HG03066 (cell line): ENCODE data around the gene PI4KB.

Source experiments
- ATAC-seq: cut with Tn5 transposase; IDR thresholded peaks from one replicate; pipeline ENCODE4 v1.9.1; 2021; ENCODE audit warnings: low read depth; ENCODE audit not compliant: unreplicated experiment

Gene PI4KB

DNA sequence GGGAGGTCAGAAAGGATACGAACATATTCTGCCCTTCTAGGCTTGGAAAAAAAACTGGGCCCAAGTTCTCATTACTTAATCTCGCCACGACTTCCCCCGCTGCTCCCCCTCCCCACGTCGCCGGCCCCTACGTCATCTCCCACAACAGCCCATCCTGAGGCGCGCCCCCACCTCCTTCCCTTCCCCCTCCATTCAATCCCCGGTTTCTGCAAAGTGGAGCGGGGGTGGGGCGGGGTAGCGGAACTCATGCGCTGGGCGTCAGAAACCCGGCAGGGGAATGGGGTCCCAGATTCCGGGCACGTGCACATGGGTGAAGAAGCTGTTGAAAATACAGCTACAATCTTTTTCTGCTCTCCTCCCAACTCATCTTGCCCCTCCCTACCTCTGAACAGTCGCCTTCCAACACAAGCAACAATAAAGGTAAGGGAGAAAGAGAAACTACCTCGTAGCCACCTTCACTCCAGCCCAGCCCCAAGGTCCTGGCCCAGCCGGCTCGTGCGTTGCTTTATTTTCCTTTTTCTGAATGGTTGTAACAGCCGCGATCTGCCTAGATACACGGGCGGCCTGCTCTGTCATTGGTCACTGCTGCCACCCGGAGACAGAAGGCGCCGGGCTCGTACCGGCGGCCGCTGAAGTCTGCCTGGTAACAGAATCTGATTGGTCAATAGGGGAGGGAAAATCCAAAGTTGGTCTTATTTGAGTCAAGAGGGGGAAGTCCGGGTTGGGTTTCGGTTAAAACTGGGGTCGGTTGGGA is 19.7 kb upstream of the PI4KB start, which contains the start of gene RFX5:
Gene RFX5, minus strand, starts transcription at position 484 of the 754 bp plus-strand sequence. CDS start 932 bp downstream, outside the sequence.
- peak; percentile 93 for ATAC-seq

DNA sequence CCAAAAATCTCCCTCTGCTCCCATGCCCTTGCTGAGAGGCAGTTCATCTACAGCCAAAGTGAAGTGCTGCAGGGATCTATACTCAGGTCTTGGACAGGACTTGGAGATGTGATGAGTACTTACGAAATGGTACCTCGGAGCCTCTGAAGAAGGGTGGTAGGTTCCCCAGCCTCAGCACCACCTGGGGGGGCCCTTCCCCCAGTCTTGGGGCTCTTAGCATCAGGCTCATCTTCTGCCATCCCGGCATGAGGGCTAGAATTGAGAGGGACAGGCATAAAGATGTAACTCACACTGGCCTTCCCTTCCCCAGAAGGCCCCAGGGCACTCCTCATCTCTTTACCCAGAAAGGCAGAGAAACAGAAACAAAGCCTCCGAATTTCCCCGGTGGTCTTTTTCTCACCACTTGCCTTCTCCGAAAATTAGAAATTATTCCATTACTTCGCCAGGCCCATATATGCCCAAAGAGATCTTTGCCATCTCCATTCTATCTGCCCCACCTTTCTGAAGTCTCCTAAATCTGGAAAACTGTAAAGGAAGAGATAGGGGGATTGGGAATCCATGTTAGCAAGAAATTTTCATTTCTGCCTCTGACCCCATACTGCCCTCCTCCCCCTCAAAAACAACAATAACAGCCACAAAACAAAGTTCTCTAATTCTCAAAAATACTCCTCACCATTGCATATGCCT is 19.0 kb upstream of the PI4KB start:
- ATAC-seq = no peak

DNA sequence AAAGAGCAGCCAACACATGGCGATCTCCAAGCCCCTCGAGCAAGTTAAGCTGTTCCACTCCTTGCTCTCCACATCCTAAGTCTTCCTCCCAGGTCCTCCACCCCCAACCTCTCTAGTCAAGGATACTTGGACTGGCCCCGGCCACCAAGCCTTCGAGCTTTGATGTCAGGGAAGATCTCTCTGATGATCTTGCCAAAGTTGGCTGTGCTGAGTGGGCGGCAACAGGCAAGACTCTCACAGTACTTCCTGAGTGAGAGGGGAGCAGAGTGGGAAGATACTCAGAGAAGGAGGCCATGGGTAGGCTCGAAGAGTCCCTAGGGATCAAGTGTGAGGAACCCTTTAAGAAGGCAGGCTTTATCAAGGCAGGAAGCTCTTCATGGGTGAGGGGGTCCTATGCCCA is 17.1 kb upstream of the PI4KB start:
- ATAC-seq = no peak

DNA sequence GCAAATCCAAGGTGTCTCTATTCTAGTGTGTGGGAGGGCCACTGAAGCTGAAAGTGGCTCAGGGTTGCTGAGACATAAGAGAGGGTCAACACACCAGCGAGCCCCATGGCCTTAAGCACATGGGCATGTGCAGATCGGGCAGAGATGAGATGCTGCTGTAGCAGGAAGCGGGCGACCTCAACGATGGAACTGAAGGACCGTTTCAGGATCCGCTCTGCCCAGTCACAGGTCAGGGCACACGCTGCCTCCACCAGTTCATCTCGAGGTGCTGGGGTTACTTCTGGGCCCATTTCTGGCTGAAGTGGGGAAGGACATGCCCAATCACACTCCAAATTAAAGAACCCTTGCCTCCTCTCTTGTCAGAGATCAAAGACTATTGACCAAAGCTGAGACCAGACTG is 16.4 kb upstream of the PI4KB start:
- no peak for ATAC-seq

DNA sequence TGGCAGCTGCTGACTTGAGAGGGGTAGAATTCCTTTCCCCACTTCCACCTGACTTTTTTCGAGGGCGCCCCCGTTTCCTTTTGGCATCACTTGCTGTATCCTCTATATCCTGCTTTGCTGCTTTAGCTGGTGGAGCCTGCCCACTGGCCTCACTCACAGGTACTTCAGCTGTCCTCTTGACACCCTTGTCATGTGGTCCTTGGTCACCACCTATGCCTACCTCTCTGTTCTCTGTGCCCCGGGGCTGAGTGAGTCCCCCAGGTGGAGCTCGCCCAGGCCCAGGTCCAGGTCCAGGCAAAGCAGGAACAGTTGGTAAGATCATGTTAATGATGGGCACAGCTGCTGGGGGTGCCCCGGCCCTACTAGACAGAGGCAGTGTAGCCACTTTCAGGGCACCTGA is 15.4 kb upstream of the PI4KB start:
- no peak for ATAC-seq

DNA sequence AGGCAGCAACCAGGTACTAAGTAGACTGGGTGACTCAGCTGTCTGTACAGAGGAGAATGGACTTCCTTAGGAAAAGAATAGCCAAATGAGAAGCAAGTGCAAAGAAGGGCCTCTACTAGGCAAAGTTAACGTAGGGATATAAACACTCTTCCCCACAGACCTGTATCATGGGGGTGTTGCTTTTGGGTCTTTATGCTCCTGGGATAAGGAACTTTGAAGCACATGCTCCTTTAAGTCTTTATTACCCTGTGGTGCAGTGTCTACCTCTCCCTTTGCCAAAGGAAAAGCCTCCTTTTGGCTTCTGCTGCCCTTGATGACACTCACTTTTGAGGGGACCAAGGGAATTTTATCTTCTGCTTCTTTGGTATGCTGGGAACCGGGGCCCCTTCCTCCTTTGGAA is 14.8 kb upstream of the PI4KB start:
- ATAC-seq = no peak

DNA sequence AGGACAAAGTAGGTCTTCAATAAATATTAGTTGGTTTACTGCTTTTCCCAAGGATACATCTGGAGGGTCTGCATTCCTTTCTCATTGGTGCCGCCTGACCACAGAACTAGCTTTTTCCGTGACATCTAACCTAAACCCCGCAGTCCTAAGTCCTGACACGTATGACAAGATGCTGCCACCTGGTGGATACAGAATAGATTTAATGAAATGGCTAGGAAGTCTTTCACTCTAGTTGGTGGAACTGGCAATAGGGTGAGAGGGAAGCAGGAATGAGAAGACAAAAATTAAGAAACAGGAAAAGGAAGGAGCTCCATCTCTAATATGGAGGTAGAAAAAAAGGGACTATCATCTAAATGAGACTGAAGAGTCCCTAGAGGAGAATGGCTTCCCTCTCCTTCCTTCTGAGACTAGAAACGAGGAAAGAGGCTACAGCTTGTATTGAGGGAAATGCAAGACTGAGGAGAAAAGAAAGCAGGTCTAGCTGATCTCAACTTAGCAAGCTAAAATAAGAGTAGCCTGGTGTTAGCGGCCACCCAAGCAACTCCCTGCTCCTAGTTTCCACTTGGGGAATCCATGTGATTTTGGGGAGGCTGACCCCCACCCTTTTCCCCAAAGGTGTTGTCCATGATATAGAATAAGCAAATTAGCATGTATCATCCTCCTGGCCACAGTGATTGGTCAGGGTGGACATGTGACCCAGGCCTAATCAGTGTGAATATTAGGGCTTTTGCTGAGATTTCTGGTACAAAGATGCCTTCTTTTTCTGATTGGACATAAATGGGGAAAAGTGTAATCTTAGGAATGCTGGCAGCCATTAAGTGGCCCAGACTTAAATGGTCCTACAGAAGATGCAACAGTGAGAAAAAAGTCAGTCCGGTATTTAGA is 13.9 kb upstream of the PI4KB start:
- ATAC-seq = no peak

DNA sequence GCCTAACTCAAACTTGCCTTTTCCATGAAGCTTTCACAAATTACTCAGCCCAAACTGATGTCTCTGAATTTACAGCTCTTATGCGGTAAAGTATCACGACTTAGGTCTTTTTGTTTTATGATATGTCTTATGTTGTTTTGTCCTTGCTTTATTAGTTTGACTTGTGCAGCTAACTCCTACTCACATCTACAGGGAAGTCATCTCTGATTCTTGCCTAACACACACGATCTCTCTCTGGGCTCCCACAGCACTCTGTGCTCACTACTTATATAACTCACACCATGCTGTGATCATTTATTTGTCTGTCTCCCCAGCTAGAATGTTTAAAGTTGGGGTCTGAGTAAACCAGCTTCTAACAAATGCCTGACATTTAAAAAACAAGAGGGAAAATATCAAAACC is 9.3 kb upstream of the PI4KB start:
- no peak for ATAC-seq

DNA sequence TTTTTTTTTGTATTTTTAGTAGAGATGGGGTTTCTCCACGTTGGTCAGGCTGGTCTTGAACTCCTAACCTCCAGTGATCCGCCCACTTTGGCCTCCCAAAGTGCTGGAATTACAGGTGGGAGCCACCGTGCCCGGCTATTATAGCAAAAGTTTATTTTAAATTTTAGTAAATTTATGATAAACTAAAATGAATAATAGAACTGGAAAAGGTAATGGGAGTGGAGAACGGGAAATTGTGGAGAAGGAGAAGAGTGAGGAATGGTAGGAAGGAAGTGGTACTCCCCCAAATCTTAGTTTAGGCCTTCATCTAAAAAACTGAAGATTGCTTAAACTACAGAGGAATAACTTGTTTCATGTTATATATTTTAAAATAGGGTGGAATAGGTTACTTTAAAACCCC is 7.6 kb upstream of the PI4KB start:
- ATAC-seq = no peak

DNA sequence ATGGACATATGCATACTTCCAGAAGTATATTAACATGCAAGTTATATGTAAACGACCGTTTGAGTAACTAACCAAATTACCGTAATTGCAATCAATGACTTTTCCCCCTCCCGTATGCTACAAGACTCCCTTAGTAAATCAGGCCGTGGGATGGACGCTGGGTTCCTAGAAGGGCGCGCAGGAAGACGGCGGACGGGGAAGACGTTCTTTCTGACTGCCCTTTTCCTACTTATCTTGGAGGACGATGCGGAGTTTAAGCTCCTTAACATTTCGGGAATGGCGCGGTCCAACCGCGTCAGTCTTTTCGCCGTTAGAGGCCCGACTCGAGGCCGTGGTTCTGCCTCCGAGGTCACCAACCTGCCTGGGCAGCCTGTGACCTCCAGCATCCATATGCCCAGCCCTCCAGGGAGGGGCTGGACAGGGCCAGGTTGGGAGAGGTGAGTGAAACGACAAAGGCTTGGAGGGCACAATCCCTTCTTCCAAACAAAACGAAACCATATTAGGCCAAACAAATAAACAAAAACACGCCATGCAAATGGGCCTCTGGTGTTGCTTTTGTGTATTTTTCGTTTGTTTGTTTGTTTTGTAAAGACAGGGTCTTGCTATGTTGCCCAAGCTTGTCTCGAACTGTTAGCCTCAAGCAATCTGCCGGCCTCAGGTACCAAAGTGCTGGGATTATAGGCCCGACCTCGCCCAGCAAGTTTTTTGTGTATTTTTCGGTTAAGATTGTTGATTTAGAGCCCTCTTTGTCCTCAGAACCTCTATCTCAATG is 873 bp upstream of the PI4KB start:
- ATAC-seq = no peak

DNA sequence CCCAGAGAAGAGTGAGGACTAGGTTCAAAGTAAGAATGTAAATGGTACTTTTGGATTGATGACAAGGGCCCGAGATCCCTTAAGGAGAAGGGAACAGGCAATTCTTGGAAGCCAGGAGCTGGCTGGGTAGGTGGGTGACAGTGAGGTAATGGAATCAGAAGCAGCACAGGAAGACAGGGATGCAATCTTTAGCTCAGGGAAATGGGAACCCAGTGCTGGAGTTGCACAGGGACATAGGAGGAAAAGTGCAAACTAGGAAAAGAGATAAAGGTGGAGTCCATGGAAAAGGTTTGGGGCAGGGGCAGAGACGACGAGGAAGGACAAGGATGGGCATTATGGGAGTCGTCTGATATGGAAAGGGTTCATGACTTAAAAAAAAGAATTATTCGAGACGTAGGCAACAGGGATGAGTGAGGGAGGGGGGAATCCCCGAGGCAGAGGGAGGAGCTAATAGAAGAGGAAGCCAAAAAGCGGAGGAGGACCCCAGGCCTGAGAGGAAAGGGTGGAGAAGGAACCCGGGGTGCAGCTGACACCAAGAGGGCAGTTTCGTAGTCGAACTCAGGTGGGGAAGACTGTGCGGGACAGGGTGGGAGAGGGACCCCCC is 495 bp downstream of the PI4KB start:
- ATAC-seq = peak; percentile 49

DNA sequence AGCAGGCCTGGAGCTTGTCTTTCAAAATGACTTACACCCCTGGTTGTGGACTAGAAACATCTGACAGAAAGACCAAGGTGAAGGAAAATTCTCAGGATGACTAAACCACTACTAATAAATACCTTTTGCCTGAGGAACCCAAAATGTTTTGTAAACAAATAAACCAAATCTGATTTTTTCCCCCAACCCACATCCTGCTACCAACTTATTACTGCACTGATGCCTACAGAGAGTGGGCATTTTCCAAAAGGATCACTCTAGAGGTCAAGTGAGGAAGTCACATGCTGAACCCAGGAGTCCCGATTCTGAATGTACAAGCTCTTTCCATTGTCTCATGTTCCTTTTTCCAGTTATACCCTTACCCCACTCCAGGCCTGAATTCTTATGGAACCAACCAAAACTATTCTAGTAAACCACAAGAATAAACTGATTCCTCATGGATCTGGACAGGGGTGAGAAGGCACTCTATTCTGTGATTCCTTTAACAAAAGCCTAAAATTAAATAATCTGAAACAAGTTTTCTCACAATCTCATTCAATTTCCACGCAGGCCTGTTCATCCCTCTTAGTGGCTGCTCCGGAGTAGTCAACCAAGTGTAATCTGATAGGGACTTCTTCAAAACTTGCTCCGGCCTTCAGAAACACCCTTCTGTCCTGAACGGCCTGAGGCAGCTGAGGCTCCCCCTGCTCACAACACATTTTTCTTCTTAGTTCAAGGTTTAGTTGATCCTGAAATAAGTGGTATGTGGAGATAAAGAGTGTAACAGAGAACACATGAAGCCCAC is 1.4 kb downstream of the PI4KB start:
- no peak for ATAC-seq

DNA sequence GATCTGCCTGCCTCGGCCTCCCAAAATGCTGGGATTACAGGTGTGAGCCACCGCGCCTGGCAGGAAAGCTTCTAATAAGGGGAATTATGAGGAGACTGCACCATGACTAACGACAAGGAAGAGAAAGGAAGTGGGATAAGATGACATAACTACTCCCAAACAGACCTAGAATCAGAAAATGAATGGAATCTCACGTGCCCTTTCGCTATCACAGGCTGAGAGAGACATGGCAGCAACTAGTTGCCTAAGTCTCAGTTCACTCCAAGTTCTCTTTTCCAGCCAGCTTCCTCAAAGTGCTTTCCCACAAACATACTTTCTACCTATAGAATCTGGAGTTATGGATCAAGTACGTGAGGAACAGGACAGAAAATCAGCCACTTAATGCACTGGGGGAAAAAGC is 2.0 kb downstream of the PI4KB start:
- no peak for ATAC-seq

DNA sequence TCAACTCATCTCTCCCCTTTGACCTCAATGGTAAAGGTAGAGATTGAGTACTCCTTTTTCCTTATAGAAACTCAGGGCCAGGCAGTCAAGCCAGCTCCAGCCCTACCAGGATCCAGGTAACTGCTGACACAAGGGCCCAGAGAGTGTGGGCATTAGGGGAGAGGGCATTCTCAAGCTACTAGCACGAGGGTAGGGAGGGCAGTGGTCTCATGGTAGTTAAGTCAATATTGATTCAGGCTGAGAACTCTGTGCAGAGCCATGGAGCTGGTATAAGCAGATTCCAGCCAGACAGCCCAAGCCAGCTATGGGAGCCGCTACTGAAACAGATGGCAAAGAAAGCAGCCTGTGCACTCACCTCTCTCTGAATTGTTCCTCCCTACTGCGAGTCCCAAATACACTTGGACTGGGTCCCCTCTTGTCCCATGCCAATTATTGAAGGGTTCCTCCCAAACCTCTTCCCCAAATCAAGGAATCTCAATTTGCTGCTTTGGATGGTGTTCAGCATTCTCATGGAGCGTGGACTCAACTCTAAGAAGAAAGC is 2.8 kb downstream of the PI4KB start:
- ATAC-seq = no peak

DNA sequence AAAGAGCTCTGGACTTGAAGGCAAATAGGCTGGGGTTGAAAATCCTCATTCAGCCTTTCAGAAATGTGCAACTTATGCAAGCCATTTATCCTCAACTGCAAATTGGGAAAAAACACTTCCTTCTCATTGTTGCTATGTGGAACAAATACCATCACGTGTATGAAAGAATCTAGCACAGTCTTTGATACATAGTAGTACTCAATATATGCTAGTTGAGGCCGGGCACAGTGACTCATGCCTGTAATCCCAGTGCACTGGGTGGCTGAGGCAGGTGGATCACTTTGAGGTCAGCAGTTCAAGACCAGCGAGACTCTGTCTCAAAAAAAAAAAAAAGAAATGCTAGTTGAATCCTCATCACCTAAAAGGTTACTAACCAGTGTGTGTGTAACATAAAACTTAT is 8.2 kb downstream of the PI4KB start:
- no peak for ATAC-seq

DNA sequence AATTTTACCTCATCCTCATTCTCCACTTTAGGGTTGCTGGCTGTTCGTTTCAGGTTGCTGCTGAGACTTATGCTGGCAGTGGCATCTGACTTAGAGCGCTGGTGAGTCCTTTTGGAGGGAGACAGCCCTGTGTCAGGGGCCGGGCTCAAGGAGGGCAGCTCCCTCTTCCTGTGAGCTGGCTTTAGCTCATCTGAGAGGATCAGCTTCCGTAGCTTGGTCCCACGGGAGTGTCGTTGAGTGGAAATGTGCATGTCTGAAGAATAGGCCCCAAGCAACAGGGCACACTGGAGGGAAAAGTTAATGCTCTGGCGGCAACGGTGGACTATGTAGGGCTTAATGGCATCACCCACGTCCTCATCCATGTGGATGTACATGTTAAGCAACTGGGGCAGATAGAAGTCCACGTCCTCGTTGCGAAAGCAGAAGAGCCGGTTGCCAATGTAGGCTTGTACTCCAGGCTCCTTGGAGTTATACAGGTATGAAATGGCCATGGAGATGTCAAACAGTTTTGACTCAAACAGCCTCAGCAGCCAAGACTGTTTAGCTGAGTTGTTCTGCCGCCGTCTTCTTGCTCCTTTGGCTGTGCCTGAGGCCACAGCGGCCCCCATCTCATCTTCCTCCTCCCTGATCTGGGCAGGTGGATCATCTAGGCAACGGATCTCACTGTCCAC is 11.5 kb downstream of the PI4KB start:
- ATAC-seq = no peak

DNA sequence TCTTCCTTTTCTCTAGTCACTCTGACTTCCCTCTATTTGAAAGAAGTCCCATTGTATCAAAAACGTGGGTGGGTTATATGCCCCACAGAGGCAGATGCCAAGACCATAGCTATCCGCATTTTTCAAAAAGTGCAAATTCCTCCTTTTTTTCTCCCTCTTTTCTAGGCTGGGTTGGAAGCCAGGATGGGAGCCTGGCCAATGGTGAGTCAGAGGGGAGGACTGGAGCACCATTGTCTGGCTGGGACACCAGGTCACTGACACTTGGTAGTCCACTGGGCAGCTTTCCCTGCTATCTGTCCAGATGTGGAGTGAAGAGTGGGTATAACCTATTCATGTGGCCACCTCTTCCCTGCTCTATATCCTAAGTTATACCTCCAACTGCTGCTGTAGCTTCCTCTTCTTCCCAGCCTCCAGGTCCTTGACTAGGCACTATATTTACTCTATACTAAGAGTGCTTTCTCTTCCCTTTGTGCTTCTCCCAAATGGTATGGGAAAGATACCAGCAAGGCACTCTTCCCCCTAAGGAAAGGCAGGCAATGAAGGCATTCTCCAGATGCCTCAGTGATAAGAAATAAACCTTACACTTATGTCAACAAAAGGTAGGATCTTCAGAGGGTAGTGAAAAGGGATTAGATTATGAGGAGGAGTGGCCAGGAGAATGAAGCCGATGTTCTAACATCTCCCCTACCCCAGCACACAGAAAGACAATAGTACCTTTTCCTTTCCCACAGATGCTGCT is 12.9 kb downstream of the PI4KB start:
- ATAC-seq = no peak

DNA sequence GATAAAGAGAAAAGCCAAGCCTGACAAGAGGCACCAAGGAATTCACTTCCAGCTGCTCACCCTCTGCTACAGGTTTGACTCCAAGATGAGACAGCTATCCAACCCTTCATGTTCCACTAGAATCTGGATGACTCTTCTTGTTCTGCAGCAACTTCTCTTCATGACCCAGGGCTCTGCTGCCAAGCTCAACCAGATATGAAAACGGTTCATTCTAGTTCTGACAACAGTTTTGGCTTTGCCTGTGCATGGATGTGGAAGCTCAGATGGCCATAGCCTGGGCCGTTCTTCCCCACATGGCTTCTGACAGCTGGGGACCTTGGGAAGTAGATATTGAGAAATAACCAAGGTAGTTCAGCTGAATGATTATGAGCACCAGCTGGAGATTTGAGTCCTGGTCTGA is 13.7 kb downstream of the PI4KB start:
- no peak for ATAC-seq
